H1 (cell line): ENCODE results near the gene TBC1D9B.

Experiments
- ATF3 ChIP-seq: IDR thresholded peaks from 2 replicates; pipeline ENCODE4 v1.6.1; 2011; ENCODE audit warnings: low read depth, mild to moderate bottlenecking, low read length; ENCODE audit not compliant: insufficient read depth
- CEBPB ChIP-seq: IDR thresholded peaks from 2 replicates; pipeline ENCODE4 v1.6.1; 2012; ENCODE audit warnings: low read depth, low read length
- CHD2 ChIP-seq: IDR thresholded peaks from 2 replicates; pipeline ENCODE4 v1.6.1; 2012; ENCODE audit warnings: low read length, improper control_type of control experiment
- CTCF ChIP-seq, 3 experiments: IDR thresholded peaks; 1 replicate in 2 of 3; 2 replicates in 1 of 3; pipeline versions ENCODE4 v1.5.1 to v1.6.1; 2011; ENCODE audit warnings: low read length in 3 of 3, mild to moderate bottlenecking in 3 of 3, inconsistent platforms in 2 of 3, low read depth in 1 of 3, moderate library complexity in 1 of 3; ENCODE audit not compliant: insufficient read depth in 1 of 3; ENCODE audit errors: control extremely low read depth in 1 of 3
- EGR1 ChIP-seq: IDR thresholded peaks from 2 replicates; pipeline ENCODE4 v1.6.1; 2011; ENCODE audit warnings: low read depth, low read length, borderline replicate concordance
- EP300 ChIP-seq, 2 experiments: IDR thresholded peaks; 1 replicate in 1 of 2; 2 replicates in 1 of 2; pipeline ENCODE4 v1.6.1; 2011 to 2012; ENCODE audit warnings: low read depth in 2 of 2, low read length in 2 of 2, mild to moderate bottlenecking in 2 of 2, borderline replicate concordance in 1 of 2, inconsistent platforms in 1 of 2, moderate library complexity in 1 of 2
- EZH2 ChIP-seq: fragments of 200-600 bp; sonication (generic); IDR thresholded peaks from 2 replicates; pipeline ENCODE4 v1.7.1; 2012; ENCODE audit warnings: low read depth, mild to moderate bottlenecking, moderate library complexity, low read length, inconsistent platforms; ENCODE audit not compliant: severe bottlenecking
- PHF8 ChIP-seq: fragments of 200-600 bp; sonication (generic); conservative IDR thresholded peaks from 2 replicates; pipeline ENCODE4 v1.7.1; 2012; ENCODE audit warnings: low read depth, mild to moderate bottlenecking, inconsistent platforms, low read length, moderate library complexity
- POLR2A ChIP-seq, 2 experiments: IDR thresholded peaks; 1 replicate in 1 of 2; 2 replicates in 1 of 2; pipeline ENCODE4 v1.6.1; 2011; ENCODE audit warnings: low read depth in 2 of 2, low read length in 2 of 2, mild to moderate bottlenecking in 2 of 2; ENCODE audit errors: control extremely low read depth in 1 of 2
- POLR2AphosphoS5 ChIP-seq: IDR thresholded peaks from 2 replicates; pipeline ENCODE4 v1.6.1; 2011; ENCODE audit warnings: low read depth, low read length
- SUZ12 ChIP-seq: fragments of 200-600 bp; sonication (generic); IDR thresholded peaks from 2 replicates; pipeline ENCODE4 v1.6.1; 2012; ENCODE audit warnings: mild to moderate bottlenecking, inconsistent platforms, low read length, moderate library complexity, mixed read lengths
- TAF1 ChIP-seq: IDR thresholded peaks from 2 replicates; pipeline ENCODE4 v1.6.1; 2011; ENCODE audit warnings: mild to moderate bottlenecking, low read depth, low read length
- USF2 ChIP-seq: IDR thresholded peaks from 2 replicates; pipeline ENCODE4 v1.6.1; 2011; ENCODE audit warnings: low read length, improper control_type of control experiment
- ZNF274 ChIP-seq: IDR thresholded peaks from 2 replicates; pipeline ENCODE4 v1.7.0; 2012; ENCODE audit warnings: low read length, borderline replicate concordance; ENCODE audit errors: extremely low read depth

GRCh38 chr5:179927824-179928223, 20.1 kb upstream of the TBC1D9B start:
- TF ChIP-seq POLR2AphosphoS5, result no peak
- no peak for TF ChIP-seq EP300 (IDR thresholded peaks at IDR 0.05; ENCODE audit: borderline replicate concordance in 1 of 2, low read depth in 2 of 2, low read length in 2 of 2)
- TF ChIP-seq EZH2, result no peak
- TF ChIP-seq CTCF (IDR thresholded peaks at IDR 0.05; ENCODE audit: control extremely low read depth in 1 of 3, insufficient read depth in 1 of 3, low read depth in 1 of 3, low read length in 3 of 3), result no peak
- TF ChIP-seq ATF3, result no peak
- no peak for TF ChIP-seq TAF1
- no peak for TF ChIP-seq CHD2
- no peak for TF ChIP-seq POLR2A (IDR thresholded peaks at IDR 0.05; ENCODE audit: control extremely low read depth in 1 of 2, low read depth in 2 of 2, low read length in 2 of 2)
- no peak for TF ChIP-seq ZNF274
- no peak for TF ChIP-seq CEBPB
- TF ChIP-seq USF2, result no peak
- TF ChIP-seq PHF8, result no peak
- TF ChIP-seq SUZ12, result no peak
- TF ChIP-seq EGR1, result no peak
